ENCODE measurements around the gene WDR64.
"Not testable (repeated sequence)": the region's sequence is repeated elsewhere in the genome, so short reads cannot be mapped to it uniquely, and the experiment has no call there.

The WDR64 gene

GRCh38 chr1:241701483-241702295 is 49.6 kb downstream of the WDR64 start:
- DNase-seq (ENCODE audit: low read depth): no peak

GRCh38 chr1:241702442-241703373 is 50.6 kb downstream of the WDR64 start:
- DNase-seq (ENCODE audit: low read depth): no peak

- DNase-seq (ENCODE audit: low read depth): not testable (repeated sequence)
Observed at GRCh38 chr1:241703739-241704138, 51.7 kb downstream of the WDR64 start.

- DNase-seq (ENCODE audit: low read depth): no peak
Observed at GRCh38 chr1:241706257-241706656, 54.2 kb downstream of the WDR64 start.

GRCh38 chr1:241706967-241707366 is 54.9 kb downstream of the WDR64 start:
- DNase-seq (ENCODE audit: low read depth): no peak

- no peak for DNase-seq (ENCODE audit: low read depth)
Observed at GRCh38 chr1:241707442-241707841, 55.4 kb downstream of the WDR64 start.

GRCh38 chr1:241711326-241711725 is 59.2 kb downstream of the WDR64 start:
- no peak for DNase-seq (ENCODE audit: low read depth)

GRCh38 chr1:241713316-241713715 is 61.2 kb downstream of the WDR64 start:
- no peak for DNase-seq (ENCODE audit: low read depth)

GRCh38 chr1:241714321-241715218 is 62.5 kb downstream of the WDR64 start:
- DNase-seq (ENCODE audit: low read depth): no peak

GRCh38 chr1:241715435-241715834 is 63.4 kb downstream of the WDR64 start:
- DNase-seq (ENCODE audit: low read depth): no peak

- no peak for DNase-seq (ENCODE audit: low read depth)
Observed at GRCh38 chr1:241715956-241716355, 63.9 kb downstream of the WDR64 start.

- no peak for DNase-seq (ENCODE audit: low read depth)
Observed at GRCh38 chr1:241716915-241717656, 65.0 kb downstream of the WDR64 start.

- DNase-seq (ENCODE audit: low read depth): no peak
Observed at GRCh38 chr1:241717975-241718374, 65.9 kb downstream of the WDR64 start.

- no peak for DNase-seq (ENCODE audit: low read depth)
Observed at GRCh38 chr1:241721011-241721410, 68.9 kb downstream of the WDR64 start.

- DNase-seq (ENCODE audit: low read depth): no peak
Observed at GRCh38 chr1:241722947-241723346, 70.9 kb downstream of the WDR64 start.

GRCh38 chr1:241724741-241725356 is 72.8 kb downstream of the WDR64 start:
- DNase-seq (ENCODE audit: low read depth): no peak

GRCh38 chr1:241730031-241730430 is 78.0 kb downstream of the WDR64 start:
- no peak for DNase-seq (ENCODE audit: low read depth)

GRCh38 chr1:241733899-241734298 is 81.8 kb downstream of the WDR64 start:
- no peak for DNase-seq (ENCODE audit: low read depth)

- no peak for DNase-seq (ENCODE audit: low read depth)
Observed at GRCh38 chr1:241734533-241734932, 82.5 kb downstream of the WDR64 start.

GRCh38 chr1:241735493-241735926 is 83.4 kb downstream of the WDR64 start:
- not testable (repeated sequence) for DNase-seq (ENCODE audit: low read depth)

GRCh38 chr1:241736387-241736786 is 84.3 kb downstream of the WDR64 start:
- no peak for DNase-seq (ENCODE audit: low read depth)

Data from stimulated activated CD8-positive, alpha-beta memory T cell treated with anti-CD3 and anti-CD28 coated beads, Interleukin-15, amount 100 ng/mL, for 24 hours (primary cell).